ENCODE measurements around the gene TCF4. TPM values are rescaled to one million over a fixed set of nuclear protein-coding genes. Genes with fewer than 3 reads are reported as not detected.

The TCF4 gene
- total and polyA plus RNA-seq, 2 donors (not counting 3 experiments of a cell fraction or from before 2014, with no cell fraction given) = 183 to 390 TPM

- Histone ChIP-seq H3K79me2 (ENCODE audit: control insufficient read depth, insufficient read depth, low read length) (peaks cover 66% of the 10 kb centered on the region), H3K9ac (replicated peaks; ENCODE audit: extremely low read depth, insufficient read depth, low read length) (no peak overlapping the region), H3K4me1 (ENCODE audit: control insufficient read depth, extremely low read depth, insufficient read depth, low read length) (peaks cover 21% of the 10 kb centered on the region), H3K9me1 (replicated peaks; ENCODE audit: control insufficient read depth, extremely low read depth, insufficient read depth, low read length) (no peaks in the 10 kb centered on the region), H3K27ac (ENCODE audit: insufficient read depth, low read depth, low read length) (no peak overlapping the region), H3K9me3 (replicated peaks; ENCODE audit: control insufficient read depth, insufficient read depth, low read length) (no peaks in the 10 kb centered on the region), H3K4me3 (replicated peaks in 1 of 3; ENCODE audit: insufficient read depth in 1 of 3, low read depth in 1 of 3, low read length in 3 of 3) (no peak overlapping the region), H2AFZ (ENCODE audit: low read depth, low read length) (no peak overlapping the region), H3K4me2 (ENCODE audit: insufficient read depth, low read length) (no peak overlapping the region), H3K27me3 (ENCODE audit: control insufficient read depth in 2 of 2, insufficient read depth in 2 of 2, low read length in 2 of 2) (no peaks in the 10 kb centered on the region), H3K36me3 (ENCODE audit: control insufficient read depth in 2 of 2, extremely low read depth in 1 of 2, insufficient read depth in 2 of 2, low read length in 2 of 2) (no peaks in the 10 kb centered on the region), H4K20me1 (replicated peaks; ENCODE audit: control insufficient read depth, extremely low read depth, insufficient read depth, low read length) (peaks cover 37% of the 10 kb centered on the region)
- FAIRE-seq = no peak
- dilution Hi-C loops (cut with MboI; ENCODE audit: extremely low pct_ligation_motif_present, low sequenced_read_pairs) = no loop called here
- TF ChIP-seq FOS (IDR thresholded peaks at IDR 0.05; ENCODE audit: borderline replicate concordance, insufficient read depth, low read length) = no peak
- TF ChIP-seq MAX (IDR thresholded peaks at IDR 0.05; ENCODE audit: insufficient read depth, insufficient read length) = no peak
- TF ChIP-seq JUN (IDR thresholded peaks at IDR 0.05; ENCODE audit: borderline replicate concordance, insufficient read depth, insufficient read length, low read depth) = no peak
- TF ChIP-seq CTCF (IDR thresholded peaks at IDR 0.05; ENCODE audit: extremely low read depth in 1 of 2, insufficient read depth in 1 of 2, low read depth in 1 of 2, low read length in 2 of 2) = no peak
- TF ChIP-seq POLR2A (IDR thresholded peaks at IDR 0.05; ENCODE audit: low read depth, low read length) = no peak
- CTCF ChIA-PET = interaction anchor here (1.3 kb wide), 1 partner anchor 10 kb away, joined by 4 read pairs; no protein-coding TSS in a partner anchor
- DNase-seq (ENCODE audit: low read depth, low spot score) = no peak
- no TSS peak for BruUV-seq (replicated peaks)
- intact Hi-C loops (cut with micrococcal nuclease) = no loop called here
- POLR2A ChIA-PET = no interaction called here
Measured at GRCh38 chr18:55284614-55285013, 303.4 kb downstream of the TCF4 start.

- Histone ChIP-seq H4K20me1 (replicated peaks; ENCODE audit: control insufficient read depth, extremely low read depth, insufficient read depth, low read length) (peaks cover 32% of the 10 kb centered on the region), H3K9ac (replicated peaks; ENCODE audit: extremely low read depth, insufficient read depth, low read length) (no peak overlapping the region), H3K4me1 (ENCODE audit: control insufficient read depth, extremely low read depth, insufficient read depth, low read length) (peaks cover 21% of the 10 kb centered on the region), H3K36me3 (ENCODE audit: control insufficient read depth in 2 of 2, extremely low read depth in 1 of 2, insufficient read depth in 2 of 2, low read length in 2 of 2) (peaks cover 0 to 4% of the 10 kb centered on the region in 2 experiments), H2AFZ (ENCODE audit: low read depth, low read length) (no peak overlapping the region), H3K9me1 (replicated peaks; ENCODE audit: control insufficient read depth, extremely low read depth, insufficient read depth, low read length) (no peaks in the 10 kb centered on the region), H3K27ac (ENCODE audit: insufficient read depth, low read depth, low read length) (no peak overlapping the region), H3K9me3 (replicated peaks; ENCODE audit: control insufficient read depth, insufficient read depth, low read length) (no peaks in the 10 kb centered on the region), H3K4me3 (replicated peaks in 1 of 3; ENCODE audit: insufficient read depth in 1 of 3, low read depth in 1 of 3, low read length in 3 of 3) (no peak overlapping the region), H3K27me3 (ENCODE audit: control insufficient read depth in 2 of 2, insufficient read depth in 2 of 2, low read length in 2 of 2) (no peaks in the 10 kb centered on the region), H3K79me2 (ENCODE audit: control insufficient read depth, insufficient read depth, low read length) (peaks cover 61% of the 10 kb centered on the region), H3K4me2 (ENCODE audit: insufficient read depth, low read length) (no peak overlapping the region)
- dilution Hi-C loops (cut with MboI; ENCODE audit: extremely low pct_ligation_motif_present, low sequenced_read_pairs) (no loop called here), intact Hi-C loops (cut with micrococcal nuclease) (no loop called here)
- no peak for FAIRE-seq
- TF ChIP-seq GATA2 (IDR thresholded peaks at IDR 0.05; ENCODE audit: insufficient read depth, insufficient read length, low read depth, low read length) (no peak), EZH2 (IDR thresholded peaks at IDR 0.05; ENCODE audit: borderline replicate concordance, low read depth, low read length, severe bottlenecking) (no peak), JUN (IDR thresholded peaks at IDR 0.05; ENCODE audit: borderline replicate concordance, insufficient read depth, insufficient read length, low read depth) (no peak), MYC (IDR thresholded peaks at IDR 0.05; ENCODE audit: low read depth, low read length) (no peak), POLR2A (IDR thresholded peaks at IDR 0.05; ENCODE audit: low read depth, low read length) (no peak), POLR2AphosphoS5 (IDR thresholded peaks at IDR 0.05; ENCODE audit: insufficient read depth, low read depth, low read length) (no peak), MAX (IDR thresholded peaks at IDR 0.05; ENCODE audit: insufficient read depth, insufficient read length) (no peak)
- ChIA-PET CTCF (interaction anchor here (1.3 kb wide), 1 partner anchor 14 kb away, joined by 3 read pairs; no protein-coding TSS in a partner anchor), POLR2A (no interaction called here)
- no TSS peak for BruUV-seq (replicated peaks)
- no peak for DNase-seq (ENCODE audit: low read depth, low spot score)
Measured at GRCh38 chr18:55283309-55283708, 304.7 kb downstream of the TCF4 start.
